Activated CD8-positive, alpha-beta memory T cell treated with anti-CD3 and anti-CD28 coated beads, Interleukin-2, amount 50 U/mL, for 1 hour (primary cell): Measurements from ENCODE around the gene FAM181A.

Source experiments
- DNase-seq: peaks from one replicate; pipeline ENCODE4 v3.0.0-alpha.2; 2020; ENCODE audit errors: extremely low read depth

Gene FAM181A

DNA sequence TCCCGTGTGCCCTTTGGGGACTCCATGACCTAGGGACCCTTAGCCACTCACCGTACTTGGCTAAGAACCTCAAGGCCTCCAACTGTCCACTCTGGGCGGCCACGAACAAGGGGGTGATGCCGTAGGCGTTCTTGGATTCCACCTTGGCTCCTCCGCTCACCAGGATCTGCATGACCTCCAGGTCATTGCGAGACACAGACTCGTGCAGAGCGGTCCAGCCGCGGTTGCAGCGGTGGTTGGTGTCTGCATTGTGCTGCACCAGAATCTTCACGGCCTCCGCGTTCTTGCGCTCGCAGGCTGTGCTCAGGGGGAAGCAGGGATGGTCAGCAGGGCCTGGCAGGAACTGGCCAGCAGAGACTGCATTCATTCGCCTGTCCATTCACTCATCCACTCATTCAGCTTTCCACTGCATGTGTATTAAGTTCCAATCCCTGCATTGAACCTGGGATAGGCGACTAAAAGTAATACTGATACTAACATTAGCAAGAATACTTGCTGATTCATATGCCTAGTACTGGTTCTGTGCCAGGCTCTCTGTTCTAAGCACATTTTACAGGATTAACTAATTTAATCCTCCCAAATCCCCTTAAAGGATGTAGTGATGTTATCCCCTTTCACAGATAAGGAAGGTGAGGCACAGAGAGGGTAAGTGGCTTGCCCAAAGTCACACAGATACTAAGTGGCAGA, 23.9 kb downstream of the FAM181A start:
- DNase-seq = no peak

DNA sequence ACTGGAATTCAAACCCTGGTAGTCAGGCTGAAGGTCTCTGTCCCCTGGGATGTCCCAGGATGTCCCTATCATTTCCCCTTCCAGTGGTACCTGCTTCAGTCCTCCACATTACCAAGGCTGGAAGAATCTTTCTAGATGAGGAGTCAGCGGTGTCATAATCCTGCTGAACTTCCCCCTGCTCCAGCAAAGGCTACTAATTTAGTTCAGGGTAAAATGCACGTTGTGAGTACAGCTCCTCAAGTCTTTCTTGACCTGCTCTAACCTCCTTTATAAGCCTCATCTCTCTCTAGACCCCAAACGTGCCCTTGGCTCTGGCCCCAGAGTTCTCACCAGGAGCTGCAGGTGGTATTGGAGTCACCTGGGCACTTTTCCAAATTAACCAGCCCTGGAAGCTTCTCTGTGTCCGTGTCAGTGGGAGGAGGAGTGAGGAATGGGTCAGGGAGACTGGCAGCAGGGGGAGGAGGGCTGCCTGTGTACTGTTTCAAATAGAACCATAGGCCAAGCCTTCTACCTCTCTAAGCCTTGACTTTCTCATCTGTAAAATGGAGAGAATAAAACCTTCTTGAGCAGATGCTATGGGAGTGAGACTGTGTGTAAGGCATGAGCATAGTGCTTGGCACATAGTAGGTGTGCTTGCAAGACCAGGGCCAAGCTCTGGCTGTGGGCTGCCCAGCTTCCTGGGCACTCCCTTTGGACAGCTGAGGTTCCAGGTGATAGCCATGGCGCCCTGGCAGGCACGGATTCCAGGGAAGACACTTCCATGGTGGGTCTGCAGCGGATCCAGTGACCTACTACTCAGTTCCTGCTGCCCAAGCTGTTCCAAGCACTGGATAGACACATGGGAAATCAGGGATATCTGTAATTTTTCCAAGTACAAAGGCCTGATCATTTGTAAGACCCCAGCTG, 24.7 kb downstream of the FAM181A start:
- DNase-seq = no peak

DNA sequence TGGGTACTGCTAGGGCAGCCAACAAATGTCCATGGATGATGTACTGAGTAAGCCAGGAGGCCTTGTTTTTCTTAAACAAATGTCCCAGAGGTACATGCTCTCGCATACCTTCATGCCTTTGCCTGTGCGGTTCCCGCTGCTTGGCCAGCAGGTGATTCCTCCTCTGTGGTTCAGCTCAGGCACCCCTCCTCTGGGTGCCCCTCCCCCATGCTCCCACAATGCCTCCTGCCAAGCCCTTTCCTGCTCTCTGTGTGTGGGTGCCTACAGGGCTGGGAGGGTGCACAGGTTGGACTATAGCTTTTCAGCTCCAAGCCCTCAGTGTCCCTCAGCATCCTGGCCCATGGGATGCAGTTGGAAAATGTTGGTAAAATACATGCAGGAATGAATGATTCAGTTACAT, 25.7 kb downstream of the FAM181A start:
- DNase-seq = no peak

DNA sequence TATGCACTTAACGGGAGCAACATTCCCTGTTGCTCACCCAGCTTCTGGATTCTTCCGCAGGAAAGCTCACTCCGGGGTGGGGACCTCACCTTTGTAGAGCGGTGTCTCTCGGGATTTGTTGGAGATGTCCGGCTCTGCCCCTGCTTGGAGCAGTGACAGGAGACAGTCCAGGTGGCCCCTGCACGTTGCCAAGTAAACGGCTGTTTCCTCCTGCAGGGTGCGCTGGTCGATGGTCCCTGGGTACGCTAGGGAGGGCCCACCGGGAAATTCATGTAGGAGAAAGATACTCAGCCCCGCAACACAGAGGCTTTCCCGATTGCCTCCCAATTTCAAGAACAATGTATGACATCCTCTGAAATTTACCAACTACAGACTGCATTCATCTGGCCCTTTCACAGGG, 26.1 kb downstream of the FAM181A start:
- no peak for DNase-seq

DNA sequence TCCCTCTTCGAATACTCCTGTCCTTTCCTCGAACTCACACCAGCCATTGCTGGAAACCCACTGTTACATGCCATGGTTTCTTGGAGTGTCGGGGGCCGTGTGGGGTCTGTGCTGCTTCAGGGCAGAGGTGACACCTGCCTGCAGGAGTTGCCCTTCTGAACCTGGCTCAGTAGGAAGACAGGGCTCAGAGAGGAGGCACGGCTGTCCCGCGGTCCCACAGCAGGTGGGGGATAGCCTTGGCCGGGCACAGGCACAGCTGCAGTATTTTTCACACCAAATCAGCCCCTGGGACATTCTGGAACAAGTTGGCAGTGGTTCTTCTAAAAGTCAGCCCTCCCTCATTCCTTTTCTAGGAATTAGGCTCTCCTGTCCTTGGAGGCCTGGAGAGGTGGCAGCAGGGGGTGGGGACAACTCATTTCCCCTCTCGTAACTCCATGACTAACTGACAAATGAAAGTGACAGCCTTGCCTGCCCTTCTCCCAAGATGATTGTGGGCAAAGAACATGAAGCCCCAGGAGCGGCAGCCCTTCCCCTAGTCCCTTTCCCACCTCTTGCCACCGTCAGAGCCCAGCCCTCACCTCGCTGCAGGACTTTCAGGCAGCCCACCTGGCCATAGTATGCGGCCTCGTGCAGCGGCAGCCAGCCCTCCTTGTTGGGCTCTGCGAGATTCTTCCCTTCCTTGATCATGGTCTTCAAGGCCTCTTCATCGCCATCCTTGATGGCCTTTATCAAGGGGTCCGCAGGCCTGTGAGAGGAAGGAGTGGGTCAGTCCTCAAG, 26.8 kb downstream of the FAM181A start:
- no peak for DNase-seq

DNA sequence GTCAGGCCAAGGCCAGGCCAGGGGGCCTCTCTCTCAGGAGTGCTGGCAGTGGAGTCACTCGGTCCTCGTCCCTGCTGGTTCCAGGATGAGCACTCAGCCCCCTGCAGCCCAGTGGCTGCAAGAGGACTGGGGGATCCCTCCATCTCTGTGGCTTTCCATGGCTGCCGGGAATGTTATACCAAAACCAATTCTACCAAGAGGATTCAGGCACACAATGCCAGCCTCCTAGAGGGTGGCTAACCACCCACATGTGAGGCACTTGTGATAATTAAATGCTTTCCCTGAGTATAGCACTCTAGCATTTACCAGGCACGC, 27.3 kb downstream of the FAM181A start:
- DNase-seq = no peak

DNA sequence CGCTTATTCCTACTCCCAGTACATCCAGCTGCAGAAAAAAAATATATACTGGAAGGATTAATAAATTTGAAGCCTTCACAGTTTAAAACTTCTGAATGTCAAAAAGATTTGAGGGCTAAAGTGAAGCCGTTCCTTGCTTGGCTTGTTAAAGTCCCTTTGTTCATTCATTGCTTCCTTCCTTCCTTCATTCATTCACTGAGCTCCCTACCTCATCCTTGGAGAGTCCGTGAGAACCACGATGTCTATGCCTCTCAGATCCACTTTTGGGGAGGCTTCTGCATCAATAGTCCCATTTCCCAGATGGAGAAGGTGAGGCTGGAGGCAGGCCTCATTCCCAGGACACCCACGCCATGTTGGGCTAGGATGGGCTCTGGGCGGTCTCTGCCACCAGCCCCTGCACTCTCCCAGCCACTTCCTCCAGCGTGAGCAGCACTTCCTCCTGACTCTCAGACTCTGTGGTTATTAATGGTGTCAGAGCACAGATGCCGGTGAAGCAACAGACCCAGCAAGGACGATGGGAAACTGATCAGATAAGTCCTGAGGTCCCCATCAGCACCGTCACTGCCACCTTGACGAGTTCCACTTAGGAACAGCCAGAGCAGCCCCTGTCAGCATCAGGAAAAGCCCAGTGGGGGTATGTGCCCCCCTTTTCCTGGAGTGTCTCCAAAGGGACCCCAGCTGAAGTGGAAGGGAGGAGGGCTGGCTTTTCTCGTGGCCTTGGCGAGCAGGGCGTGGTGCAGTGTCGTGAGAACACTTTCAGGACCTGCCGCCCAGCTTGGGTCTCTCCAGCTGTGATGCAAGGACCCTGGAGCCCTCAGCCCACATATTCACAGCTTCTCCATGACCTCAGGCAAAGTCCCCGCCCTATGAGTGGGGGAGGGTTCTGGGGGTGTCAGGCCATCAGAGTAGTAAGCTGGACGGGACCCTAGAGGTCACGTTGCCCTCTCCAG, 28.0 kb downstream of the FAM181A start:
- no peak for DNase-seq

DNA sequence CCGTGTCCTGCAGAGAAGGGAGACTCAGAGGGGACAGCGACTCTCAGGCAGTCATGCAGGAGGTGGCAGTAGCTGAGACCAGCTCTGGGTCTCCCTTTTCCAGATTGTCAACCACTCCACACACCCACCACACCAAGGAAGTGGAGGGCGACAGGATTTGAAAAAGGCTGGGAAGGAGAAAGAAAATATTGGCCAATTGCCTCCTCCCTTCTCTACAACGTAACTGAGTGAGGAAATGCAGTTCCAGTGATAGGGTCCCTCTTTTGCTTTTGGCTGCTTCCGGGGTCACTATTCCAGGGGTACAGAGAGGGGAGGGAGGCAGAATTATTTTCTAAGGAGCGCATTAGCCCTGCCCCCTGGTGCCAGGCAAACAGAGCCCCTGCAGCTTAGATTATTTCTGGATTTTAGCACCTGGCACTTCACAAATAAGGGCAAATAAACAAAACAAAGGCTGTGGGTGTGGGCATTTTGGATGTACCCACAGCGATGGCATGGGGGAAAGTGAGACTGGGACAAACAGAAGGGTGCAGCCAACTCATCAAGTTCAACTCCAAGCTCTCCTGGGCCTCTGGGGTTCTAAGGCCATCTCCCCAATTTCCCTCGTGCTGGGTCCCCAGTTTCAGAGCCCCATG, 28.8 kb downstream of the FAM181A start:
- DNase-seq = no peak

DNA sequence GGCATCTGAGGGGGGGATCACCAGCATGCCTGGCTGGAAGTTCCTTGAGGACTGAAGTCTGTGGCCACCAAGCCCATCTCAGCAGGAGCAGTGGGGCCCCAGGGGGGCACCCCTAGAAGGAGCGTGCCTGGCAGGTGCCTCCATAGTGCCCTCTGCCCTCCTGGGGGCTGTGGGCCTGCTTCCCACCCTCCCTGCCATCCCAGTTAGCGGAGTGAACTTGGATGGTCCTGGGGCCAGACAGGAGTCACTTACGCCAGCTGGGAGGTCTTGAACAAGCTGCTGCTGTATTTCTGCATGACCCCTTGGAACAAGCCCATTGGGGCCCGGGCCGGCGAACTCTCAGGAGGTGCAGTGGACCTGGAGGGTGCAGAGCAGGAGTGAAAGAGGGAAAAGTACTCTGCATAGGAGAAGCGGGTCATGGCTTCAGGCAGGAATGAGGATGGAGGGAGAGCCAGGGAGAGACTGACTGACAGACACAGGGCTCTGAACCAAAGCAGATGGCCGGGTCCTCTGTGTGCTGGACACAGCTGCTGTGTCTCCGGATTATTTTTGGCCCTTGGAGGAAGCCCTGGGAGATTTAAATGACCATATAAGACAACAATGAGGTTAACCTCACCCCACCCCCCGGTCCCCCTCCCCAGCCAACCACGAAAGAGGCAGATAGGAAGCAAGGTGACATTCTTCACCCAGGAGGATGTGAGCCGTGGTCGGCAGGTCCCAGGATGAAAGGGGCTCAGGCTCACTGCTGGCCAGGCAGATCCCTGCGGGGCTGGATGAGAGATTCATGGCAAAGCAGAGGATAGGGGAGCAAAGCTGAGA, 29.6 kb downstream of the FAM181A start:
- DNase-seq = no peak

DNA sequence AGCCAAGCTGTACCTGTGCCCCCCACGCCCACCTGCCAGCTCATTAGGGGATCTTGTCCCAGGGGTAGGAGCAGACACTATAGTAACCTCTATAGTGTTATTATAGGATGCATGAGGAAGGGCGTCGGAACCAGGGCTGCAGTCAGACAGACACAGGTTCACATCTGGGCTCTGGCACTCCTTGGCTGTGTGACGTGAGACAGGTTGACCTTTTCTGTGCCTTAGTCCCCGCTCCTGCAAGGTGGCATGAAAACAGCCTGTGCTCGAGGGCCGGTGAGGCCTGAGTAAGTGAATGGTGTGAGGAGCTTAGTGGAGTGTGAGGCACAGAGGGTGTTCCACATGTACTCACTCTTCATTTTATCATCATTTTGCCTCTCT, 30.2 kb downstream of the FAM181A start:
- DNase-seq = no peak

DNA sequence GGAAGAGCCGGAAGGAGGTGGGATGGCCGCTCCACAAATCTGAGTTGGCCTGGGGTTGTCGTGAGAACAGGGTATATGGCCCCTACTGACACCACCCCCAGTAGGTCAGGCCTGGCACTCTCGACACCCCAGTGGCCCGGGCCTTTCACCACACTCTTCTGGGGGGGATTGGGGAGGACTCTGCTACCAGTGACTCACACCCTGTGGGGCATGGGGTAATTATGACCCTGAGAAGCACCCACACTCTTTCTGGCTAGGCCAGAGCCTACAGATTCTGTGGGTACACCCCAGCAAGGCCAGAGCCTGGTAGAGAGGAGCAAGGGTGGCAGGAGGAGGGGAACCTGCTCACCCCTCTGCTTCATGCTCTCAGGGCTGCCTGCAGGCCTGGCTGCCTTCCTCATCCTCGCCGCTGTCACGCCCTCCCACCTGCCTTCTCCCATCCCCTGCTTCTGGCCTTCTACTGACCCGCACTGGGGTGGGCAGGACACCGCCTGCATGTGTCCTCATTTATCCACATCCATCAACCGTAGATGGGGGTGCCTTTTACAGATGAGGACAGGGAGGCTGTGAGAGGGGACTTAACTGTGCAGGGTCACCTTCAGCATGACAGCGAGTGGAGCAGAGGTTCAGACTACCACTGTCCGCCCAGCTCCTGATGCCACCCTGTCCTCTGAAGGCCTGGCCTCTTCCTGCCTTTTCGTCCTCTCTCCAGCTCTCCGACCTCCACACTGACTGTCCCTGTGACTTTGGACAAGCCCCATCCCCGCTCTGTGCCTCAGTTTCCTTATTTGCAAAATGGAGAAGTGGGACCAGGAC, 30.8 kb downstream of the FAM181A start:
- no peak for DNase-seq

DNA sequence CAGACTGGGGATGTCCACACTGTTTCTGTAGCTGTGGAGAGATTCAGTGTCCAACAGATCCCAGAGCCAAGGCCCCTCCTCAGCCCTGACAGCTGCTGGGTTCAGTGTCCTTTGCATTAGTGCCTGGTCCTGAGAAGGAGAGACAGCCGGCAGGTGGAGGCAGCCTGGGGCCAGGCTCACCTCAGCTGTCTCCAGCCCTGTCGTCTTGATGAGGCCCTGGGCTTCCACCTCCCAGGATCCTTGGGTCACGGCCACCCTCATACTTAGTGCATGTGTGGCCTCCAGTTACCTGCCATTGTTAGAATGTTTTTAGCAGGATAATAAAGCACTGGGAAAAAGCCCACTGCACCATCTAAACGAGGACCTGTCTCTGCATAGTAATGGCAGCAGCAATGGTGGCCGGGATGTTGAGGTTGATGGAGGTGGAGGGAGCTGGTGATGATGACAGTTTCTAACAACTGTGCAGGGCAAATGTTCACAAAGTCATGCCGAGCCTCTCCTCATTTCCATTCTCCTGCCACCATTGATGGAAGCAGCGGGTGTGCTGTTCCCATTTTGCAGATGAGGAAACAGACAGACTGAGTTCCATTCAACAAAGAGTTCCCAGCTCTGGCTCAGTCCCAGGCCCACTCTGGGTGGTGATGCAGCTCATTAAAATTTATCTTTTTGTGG, 31.6 kb downstream of the FAM181A start:
- DNase-seq = no peak

DNA sequence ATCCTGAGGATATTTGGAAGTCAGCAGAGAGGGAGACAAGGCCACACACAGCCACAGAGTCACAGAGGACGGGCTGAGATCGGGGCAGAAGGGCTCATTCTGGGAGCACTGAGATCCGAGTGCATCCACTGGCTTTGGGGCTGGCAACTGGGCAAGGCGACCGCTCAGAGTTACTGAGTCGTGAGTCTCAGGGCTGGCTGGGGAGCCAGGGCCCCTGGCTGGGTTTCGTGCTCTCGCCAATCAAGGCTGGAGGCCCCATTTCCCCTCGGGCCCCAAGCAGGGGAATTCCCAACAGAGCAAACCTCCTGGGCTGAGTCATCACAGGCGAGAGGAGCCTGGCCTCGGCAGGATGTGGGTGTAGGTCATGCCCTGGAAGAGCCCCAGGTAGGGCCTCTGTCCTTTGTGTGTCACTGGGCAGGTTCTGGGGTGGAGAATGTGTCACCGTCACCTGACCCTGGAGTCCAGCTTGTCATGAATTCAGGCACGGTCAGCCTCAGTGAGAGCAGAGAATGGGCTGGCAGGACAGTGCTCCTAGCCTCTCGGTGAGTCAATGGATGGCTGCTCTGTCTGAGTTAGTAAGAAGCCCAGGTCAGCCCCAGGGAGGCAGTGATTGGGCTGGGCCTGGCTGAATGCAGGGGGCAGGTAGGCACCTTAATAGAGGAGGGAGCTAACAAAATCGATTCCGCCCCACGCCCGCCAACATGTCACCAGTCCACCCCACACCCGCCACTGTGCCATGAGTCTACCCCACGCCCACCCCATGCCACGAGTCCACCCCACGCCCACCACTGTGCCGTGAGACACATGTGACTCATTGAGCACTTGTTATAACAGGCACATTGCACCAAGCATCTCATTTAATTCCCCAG, 32.3 kb downstream of the FAM181A start:
- peak; percentile 84 for DNase-seq

DNA sequence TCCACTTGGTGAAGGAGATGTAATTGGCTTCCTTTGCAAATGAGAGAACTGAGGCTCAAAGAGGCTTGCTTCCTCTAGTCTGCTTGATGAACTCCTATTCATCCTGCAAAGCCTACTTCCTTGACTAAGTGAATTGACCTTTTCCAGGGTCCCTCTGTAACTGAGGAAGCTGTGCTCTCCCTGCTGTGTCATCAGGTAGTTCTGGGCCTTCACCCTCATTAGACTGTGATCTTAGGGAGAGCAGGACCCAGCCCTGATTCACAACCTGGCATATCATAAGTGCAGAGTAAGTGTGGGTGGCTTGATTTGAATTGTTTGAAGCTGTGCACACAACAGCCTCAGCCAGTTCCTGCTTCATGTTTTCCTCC, 32.9 kb downstream of the FAM181A start:
- DNase-seq = no peak

DNA sequence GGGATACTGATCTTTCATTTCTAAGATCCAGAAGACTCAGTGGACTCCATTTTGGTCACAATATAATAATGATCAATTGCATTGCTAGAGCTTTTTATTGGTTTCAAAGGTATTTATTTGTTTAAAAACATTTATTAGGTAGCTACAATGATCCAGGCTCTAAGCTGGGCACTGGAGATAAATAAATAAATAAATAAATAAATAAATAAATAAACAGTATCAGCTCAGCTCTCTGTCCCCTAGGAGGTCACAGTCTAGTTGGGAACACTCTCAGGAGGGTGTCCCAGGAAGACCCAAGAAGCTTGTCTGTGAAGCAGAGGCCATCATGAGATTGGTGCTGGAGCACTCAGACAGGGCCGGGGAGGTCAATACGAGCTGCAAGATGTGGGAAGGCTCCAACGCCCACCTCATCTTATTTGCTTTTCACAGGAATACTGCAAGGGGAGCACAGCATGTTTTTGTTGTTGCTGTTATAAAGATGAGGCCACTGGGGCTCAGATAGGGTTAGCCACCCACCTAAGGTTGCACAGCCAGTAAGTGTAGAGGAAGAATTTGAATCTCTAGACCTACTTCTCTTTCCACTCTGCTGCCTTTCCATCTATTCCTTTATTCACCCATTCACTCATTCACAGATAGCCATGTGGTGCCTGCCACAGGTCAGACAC, 33.8 kb downstream of the FAM181A start:
- no peak for DNase-seq

DNA sequence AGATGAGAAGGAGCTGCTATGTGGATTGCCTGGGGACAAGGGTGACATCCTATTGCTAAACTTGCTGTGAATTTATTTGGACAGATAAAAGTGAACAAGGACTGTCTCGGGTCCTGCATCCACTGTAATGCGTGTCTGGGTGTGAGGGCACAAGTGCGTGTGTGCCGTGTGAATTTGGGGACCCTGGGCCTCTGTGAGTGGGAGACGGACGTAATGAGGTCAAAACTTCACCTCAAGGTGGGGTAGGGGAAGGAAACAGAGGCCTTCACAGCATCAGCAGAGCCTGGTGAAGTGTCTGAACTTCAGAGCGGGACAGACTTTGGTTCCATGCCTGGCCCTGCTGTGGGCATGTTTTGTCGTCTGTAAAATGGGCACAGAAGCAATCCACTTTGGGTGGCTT, 34.5 kb downstream of the FAM181A start:
- no peak for DNase-seq
